ENCODE data around the gene CYP4F22. TPM values are rescaled to one million over a fixed set of nuclear protein-coding genes. Genes with fewer than 3 reads are reported as not detected.
"Not testable (repeated sequence)": the region's sequence is repeated elsewhere in the genome, so short reads cannot be mapped to it uniquely, and the experiment has no call there.

The CYP4F22 gene
- total RNA-seq, 1 experiment from 2014 or later: not detected

GRCh38 chr19:15485768-15486167, 22.6 kb upstream of the CYP4F22 start:
- not testable (repeated sequence) for H3K4me1 Mint-ChIP-seq; H3K23ac ChIP-seq (ENCODE audit: insufficient read length, low read depth, low read length); H3K4me2 ChIP-seq (ENCODE audit: insufficient read depth, insufficient read length, low read length); H4K91ac ChIP-seq (ENCODE audit: insufficient read length, low read depth, low read length); H4K20me1 ChIP-seq (ENCODE audit: control insufficient read depth, insufficient read depth, insufficient read length); H4K5ac ChIP-seq (ENCODE audit: insufficient read length, low read depth, low read length); H3K27me3 Mint-ChIP-seq (ENCODE audit: low read depth); H3K27ac ChIP-seq (ENCODE audit: insufficient read length, low read depth, low read length); H3K79me1 ChIP-seq (ENCODE audit: insufficient read depth, low read depth, low read length, poor library complexity, severe bottlenecking); H2AK5ac ChIP-seq (ENCODE audit: insufficient read length, low read length); H3K14ac ChIP-seq (ENCODE audit: insufficient read depth, low read length); H3K9ac ChIP-seq (ENCODE audit: extremely low read depth, insufficient read length, low read length); H3K18ac ChIP-seq (ENCODE audit: insufficient read length, low read depth, low read length); H4K8ac ChIP-seq (replicated peaks; ENCODE audit: insufficient read length, low read depth, low read length); H2BK120ac ChIP-seq (ENCODE audit: low read depth, low read length, poor library complexity, severe bottlenecking); H3K27me3 ChIP-seq (ENCODE audit: insufficient read depth, low read length); H2BK12ac ChIP-seq (ENCODE audit: insufficient read length, low read depth, low read length); H3K4me1 ChIP-seq (ENCODE audit: insufficient read depth, low read length); H3K4ac ChIP-seq (ENCODE audit: low read depth, low read length); H2BK20ac ChIP-seq (ENCODE audit: low read depth, low read length, poor library complexity, severe bottlenecking); H2BK15ac ChIP-seq (ENCODE audit: low read depth, low read length); DNase-seq; H3K27ac Mint-ChIP-seq; H2BK5ac ChIP-seq (ENCODE audit: insufficient read length, low read length); H3K4me3 Mint-ChIP-seq; H3K56ac ChIP-seq (ENCODE audit: insufficient read length, low read depth, low read length); H2AFZ ChIP-seq (ENCODE audit: low read length); H3T11ph ChIP-seq (ENCODE audit: low read length); H3K23me2 ChIP-seq (ENCODE audit: insufficient read length, low read depth, low read length, poor library complexity, severe bottlenecking); H3K79me2 ChIP-seq (ENCODE audit: insufficient read depth, low read length)
- no CpG with 5 or more reads among the region's 5 CpGs for WGBS (ENCODE audit: extremely low coverage, insufficient read length, low lambda C conversion rate)
- peaks cover 36% of the 10 kb centered on the region for H3K9me3 ChIP-seq (ENCODE audit: control insufficient read depth, low read depth, low read length)
- peaks cover 2 to 18% (median 8%) of the 10 kb centered on the region in 3 experiments; a peak in 4 of 7 replicates for H3K36me3 Mint-ChIP-seq (ENCODE audit: insufficient read depth in 1 of 3, low read depth in 3 of 3)
- peaks cover 34 to 73% of the 10 kb centered on the region in 2 experiments for H3K9me3 Mint-ChIP-seq
